Measurements from ENCODE around the gene DNASE1L1.

Gene DNASE1L1

DNA sequence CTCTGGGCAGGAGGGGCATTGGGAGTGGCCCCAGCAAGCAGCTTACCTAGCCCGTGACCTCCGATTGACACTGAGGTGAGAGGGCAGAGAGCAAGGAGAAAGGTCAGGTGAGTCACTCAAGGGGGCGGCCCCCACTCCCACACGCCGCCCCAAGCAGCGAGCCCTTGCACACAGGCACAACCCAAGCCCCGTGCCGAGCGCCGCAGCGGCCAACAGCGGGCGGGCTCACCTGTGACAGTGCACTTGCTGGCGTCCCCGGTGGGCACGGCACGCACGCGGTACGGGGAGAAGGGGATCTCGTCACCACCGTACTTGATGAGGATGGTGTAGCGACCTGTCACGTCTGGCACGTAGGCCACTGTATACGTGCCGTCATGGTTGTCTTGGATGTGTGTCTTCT lies 51.8 kb downstream of the DNASE1L1 start:
- Mint-ChIP-seq H3K4me3 (no peak overlapping the region), H3K4me1 (no peaks in the 10 kb centered on the region), H3K27ac (no peak overlapping the region), H3K27me3 (ENCODE audit: low read depth) (no peaks in the 10 kb centered on the region), H3K36me3 (ENCODE audit: low read depth) (peaks cover 18% of the 10 kb centered on the region), H3K9me3 (peaks cover 5% of the 10 kb centered on the region)
- TF ChIP-seq, protein P1, sequence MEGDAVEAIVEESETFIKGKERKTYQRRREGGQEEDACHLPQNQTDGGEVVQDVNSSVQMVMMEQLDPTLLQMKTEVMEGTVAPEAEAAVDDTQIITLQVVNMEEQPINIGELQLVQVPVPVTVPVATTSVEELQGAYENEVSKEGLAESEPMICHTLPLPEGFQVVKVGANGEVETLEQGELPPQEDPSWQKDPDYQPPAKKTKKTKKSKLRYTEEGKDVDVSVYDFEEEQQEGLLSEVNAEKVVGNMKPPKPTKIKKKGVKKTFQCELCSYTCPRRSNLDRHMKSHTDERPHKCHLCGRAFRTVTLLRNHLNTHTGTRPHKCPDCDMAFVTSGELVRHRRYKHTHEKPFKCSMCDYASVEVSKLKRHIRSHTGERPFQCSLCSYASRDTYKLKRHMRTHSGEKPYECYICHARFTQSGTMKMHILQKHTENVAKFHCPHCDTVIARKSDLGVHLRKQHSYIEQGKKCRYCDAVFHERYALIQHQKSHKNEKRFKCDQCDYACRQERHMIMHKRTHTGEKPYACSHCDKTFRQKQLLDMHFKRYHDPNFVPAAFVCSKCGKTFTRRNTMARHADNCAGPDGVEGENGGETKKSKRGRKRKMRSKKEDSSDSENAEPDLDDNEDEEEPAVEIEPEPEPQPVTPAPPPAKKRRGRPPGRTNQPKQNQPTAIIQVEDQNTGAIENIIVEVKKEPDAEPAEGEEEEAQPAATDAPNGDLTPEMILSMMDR (IDR thresholded peaks at IDR 0.05; ENCODE audit: unreplicated experiment in 3 of 3), result no peak

DNA sequence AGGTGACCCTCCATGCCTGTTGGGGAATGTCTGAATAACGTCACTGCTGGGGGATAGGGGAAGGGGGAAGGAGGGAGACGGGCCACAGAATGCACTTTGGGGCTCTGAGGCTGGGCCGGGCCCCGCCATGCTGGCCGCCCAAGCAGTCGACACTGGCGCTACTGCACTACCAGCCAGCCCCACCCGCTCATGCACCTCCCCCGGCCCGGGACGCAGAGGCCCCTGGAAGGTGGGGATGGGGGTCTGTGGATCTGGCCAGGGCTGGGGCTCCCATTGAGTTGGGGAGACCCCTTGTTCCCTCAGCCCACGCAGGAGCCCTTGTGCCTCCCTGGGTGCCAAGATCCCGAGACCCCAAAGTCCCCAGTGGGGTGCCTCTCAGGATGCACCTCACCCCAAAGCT lies 52.5 kb downstream of the DNASE1L1 start:
- Mint-ChIP-seq H3K36me3 (ENCODE audit: low read depth) (peaks cover 18% of the 10 kb centered on the region), H3K4me3 (no peak overlapping the region), H3K27ac (no peak overlapping the region), H3K27me3 (ENCODE audit: low read depth) (no peaks in the 10 kb centered on the region), H3K9me3 (peaks cover 5% of the 10 kb centered on the region), H3K4me1 (no peaks in the 10 kb centered on the region)
- TF ChIP-seq, protein P1 (IDR thresholded peaks at IDR 0.05; ENCODE audit: unreplicated experiment in 3 of 3), result no peak

DNA sequence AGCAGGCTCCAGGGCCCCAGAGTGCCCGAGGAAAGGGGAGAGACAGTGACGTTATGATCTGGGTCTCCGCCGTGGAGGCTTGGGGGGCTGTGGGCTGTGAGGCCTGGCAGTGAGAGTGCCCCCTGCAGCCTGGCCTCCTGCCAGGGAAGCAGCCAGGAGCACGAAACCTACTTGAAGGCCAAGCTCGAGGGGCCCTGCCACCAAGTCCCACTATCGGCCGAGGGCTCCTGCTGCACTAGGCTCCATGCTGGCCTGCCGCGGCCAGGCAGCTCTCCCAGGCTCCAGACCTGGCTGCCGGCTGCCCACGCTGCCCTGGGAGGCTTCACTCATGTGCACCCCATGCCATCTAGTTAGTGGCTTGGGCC lies 53.3 kb downstream of the DNASE1L1 start:
- TF ChIP-seq, protein P1 (IDR thresholded peaks at IDR 0.05; ENCODE audit: unreplicated experiment in 3 of 3), result no peak
- H3K4me3 Mint-ChIP-seq, result no peak overlapping the region
- no peak overlapping the region for H3K27ac Mint-ChIP-seq
- H3K9me3 Mint-ChIP-seq, result peaks cover 5% of the 10 kb centered on the region
- no peaks in the 10 kb centered on the region for H3K4me1 Mint-ChIP-seq
- H3K36me3 Mint-ChIP-seq (ENCODE audit: low read depth), result peaks cover 18% of the 10 kb centered on the region
- H3K27me3 Mint-ChIP-seq (ENCODE audit: low read depth), result no peaks in the 10 kb centered on the region

DNA sequence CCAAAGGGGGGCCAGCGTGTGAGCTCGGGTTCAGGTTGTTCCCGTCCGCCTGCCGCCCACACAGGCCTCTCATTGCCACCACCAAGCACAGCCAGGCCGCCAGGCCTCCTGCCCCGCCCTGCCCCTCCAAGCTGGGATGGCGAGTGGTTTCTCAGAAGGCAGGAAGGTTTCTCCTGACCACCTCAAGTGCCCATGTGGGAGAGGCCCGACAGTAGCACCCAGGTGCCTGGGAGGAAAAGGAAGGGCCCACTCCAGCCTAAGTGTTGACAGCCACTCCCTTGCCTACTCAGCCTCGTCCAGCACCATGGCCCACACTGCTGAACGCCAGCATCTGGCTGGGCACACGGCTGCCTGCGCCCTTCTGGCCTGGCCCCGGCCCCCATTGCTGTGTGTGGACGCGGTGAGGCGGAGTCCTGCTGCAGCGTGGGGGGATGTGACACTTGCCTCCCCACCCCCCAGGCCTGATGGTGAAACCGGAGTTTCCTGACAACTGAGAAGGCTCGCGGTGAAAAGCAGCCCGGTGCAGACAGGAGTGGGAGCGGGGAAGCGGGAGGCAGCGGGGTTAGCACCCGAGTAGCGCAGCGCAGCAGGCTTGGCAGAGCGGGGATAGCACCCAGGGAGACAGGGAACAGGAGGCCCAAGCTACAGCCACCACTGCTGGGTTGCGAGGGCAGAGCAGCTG lies 53.8 kb downstream of the DNASE1L1 start:
- Mint-ChIP-seq H3K27me3 (ENCODE audit: low read depth) (no peaks in the 10 kb centered on the region), H3K36me3 (ENCODE audit: low read depth) (peaks cover 15% of the 10 kb centered on the region), H3K4me3 (no peak overlapping the region), H3K9me3 (peaks cover 5% of the 10 kb centered on the region), H3K27ac (no peak overlapping the region), H3K4me1 (no peaks in the 10 kb centered on the region)
- TF ChIP-seq, protein P1 (IDR thresholded peaks at IDR 0.05; ENCODE audit: unreplicated experiment in 3 of 3), result no peak

DNA sequence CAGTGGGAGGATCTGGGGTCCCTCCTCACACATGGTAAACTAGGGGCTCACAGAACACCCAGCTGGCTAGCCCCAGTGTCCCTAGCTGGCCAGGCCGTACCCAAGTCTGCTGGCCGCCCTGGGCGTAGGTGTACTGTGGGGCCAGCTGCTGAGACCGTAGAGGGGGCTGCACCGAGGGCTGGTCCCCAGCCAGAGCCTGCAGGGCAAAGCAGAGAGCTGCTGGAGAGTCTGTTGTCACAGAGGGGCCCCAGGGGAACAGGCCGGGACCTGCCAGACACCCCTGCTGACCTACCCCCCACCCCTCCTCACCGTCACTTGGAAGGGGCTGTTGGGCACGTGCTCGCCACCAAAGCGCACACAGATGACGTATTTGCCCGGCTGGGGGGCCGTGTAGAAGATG lies 54.5 kb downstream of the DNASE1L1 start:
- no peak overlapping the region for H3K27ac Mint-ChIP-seq
- TF ChIP-seq, protein P1 (IDR thresholded peaks at IDR 0.05; ENCODE audit: unreplicated experiment in 3 of 3), result no peak
- H3K36me3 Mint-ChIP-seq (ENCODE audit: low read depth), result peaks cover 15% of the 10 kb centered on the region
- H3K4me1 Mint-ChIP-seq, result no peaks in the 10 kb centered on the region
- no peak overlapping the region for H3K4me3 Mint-ChIP-seq
- peaks cover 5% of the 10 kb centered on the region for H3K9me3 Mint-ChIP-seq
- no peaks in the 10 kb centered on the region for H3K27me3 Mint-ChIP-seq (ENCODE audit: low read depth)

DNA sequence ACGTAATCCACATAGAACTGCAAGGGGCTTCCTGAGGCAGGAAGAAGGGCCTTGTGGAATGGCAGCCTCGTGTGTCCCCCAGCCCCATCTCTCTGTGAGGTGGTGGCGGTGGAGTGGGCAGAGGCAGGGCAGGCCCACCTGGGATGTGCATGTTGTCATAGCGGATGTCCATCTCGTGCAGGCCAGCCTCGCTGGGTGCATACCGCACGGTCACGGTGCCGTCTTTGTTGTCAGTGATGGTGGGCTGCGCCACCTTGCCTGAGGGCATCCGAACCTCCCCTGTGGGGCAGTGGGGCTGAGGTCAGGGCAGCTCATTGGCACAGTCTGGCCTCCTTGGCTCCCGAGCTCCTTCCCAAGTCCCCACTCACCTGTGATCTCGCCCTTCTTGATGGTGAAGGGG lies 55.0 kb downstream of the DNASE1L1 start:
- Mint-ChIP-seq H3K4me3 (no peak overlapping the region), H3K27ac (no peak overlapping the region), H3K9me3 (peaks cover 5% of the 10 kb centered on the region), H3K36me3 (ENCODE audit: low read depth) (peaks cover 15% of the 10 kb centered on the region), H3K27me3 (ENCODE audit: low read depth) (no peaks in the 10 kb centered on the region), H3K4me1 (no peaks in the 10 kb centered on the region)
- TF ChIP-seq, protein P1 (IDR thresholded peaks at IDR 0.05; ENCODE audit: unreplicated experiment in 3 of 3), result no peak
